AG04450 (cell line): ENCODE data around the gene CLMN. TPM values are rescaled to one million over a fixed set of nuclear protein-coding genes. Genes with fewer than 3 reads are reported as not detected.

Experiments
- CTCF ChIA-PET: fragments of 300-600, 350-600 bp; formaldehyde crosslinking; extraction: SDS; loops from one replicate; lab custom pipeline; 2022; ENCODE audit warnings: antibody characterized with exemption, inconsistent platforms; lab: Charles Lee
- POLR2A ChIA-PET: fragments of 350-600 bp; formaldehyde crosslinking; extraction: SDS; loops from one replicate; lab custom pipeline; 2021; ENCODE audit warnings: antibody characterized with exemption, inconsistent platforms; lab: Yijun Ruan, JAX
- DNase-seq: peaks from one replicate; pipeline ENCODE4 v3.0.0-alpha.2; 2011; ENCODE audit warnings: low read depth, low spot score
- H3K27ac ChIP-seq: one replicate; pipeline ENCODE4 v1.5.1; 2012; ENCODE audit warnings: low read depth, low read length, control low read depth
- H3K27me3 ChIP-seq: one replicate; pipeline ENCODE4 v1.6.0; 2012; ENCODE audit warnings: low read length; ENCODE audit not compliant: control insufficient read depth, insufficient read depth
- H3K4me3 ChIP-seq: 2 replicates; pipeline ENCODE4 v1.5.1; 2011; ENCODE audit warnings: mild to moderate bottlenecking, low read depth, low read length, control low read depth
- H3K9me3 ChIP-seq: 2 replicates; pipeline ENCODE4 v1.5.1; 2012; ENCODE audit warnings: low read length; ENCODE audit not compliant: control insufficient read depth, insufficient read depth
- polyA plus RNA-seq: library from polyadenylated mRNA; depleted of rRNA; stranded (reverse); fragments of >200 nt; gene quantifications from 2 replicates; pipeline ENCODE4 v1.2.3, GENCODE V29; 2011
- TF ChIP-seq, protein P1 (sequence below): IDR thresholded peaks from 2 replicates; pipeline ENCODE4 v1.5.1; 2011; ENCODE audit warnings: low read depth, low read length, control low read depth, inconsistent platforms

CLMN gene
- polyA plus RNA-seq, 1 experiment = 0.09 TPM

DNA sequence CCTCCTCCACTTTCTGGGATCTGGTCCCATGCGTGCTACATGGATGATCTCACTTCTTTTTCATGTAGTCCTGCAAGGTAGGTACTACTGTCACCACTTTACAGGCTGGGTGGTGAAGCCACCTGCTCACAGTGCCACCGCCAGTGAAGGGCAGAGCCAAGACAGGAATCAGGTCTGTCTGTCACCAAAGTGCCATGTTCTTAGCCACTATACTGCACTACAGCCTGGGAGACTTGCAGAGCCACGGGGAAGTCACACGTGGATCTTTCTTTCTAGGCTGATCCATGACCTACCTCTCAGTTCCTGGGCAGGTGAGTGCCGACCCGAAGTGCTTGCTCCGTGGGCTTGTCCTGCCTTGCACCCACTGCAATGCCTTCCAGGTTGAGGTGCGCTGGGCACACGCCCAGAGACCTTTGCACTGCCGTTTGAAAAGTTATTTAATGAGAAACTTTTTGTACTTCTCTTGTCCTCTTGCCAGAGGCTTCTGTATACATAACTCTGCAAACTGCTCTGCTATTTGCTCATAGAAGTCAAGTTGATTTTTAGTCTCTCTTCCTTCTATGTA, 19.7 kb upstream of the CLMN start:
- CTCF ChIA-PET = interaction anchor here (0.6 kb wide), 1 partner anchor 188 kb away, joined by 3 read pairs; no protein-coding TSS in a partner anchor

DNA sequence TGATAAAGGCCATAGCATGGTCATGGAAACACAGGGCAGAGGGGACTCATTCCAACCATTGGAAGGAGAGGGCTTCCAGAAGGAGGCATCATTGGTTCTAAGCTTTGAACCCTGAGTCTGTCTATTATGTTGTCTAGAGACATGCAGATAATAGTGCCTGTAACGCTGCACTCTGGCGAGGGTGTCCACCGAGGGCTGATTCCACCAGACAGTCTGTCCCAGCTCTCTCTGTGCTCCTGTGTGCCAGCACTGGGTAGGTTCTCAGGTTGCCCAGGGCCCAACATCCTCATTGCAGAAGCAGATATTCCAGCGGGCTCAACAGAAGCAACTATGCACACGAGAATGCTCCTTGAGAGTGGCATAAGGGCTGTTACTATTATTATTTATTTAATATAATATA, 18.7 kb upstream of the CLMN start:
- TF ChIP-seq, protein P1, sequence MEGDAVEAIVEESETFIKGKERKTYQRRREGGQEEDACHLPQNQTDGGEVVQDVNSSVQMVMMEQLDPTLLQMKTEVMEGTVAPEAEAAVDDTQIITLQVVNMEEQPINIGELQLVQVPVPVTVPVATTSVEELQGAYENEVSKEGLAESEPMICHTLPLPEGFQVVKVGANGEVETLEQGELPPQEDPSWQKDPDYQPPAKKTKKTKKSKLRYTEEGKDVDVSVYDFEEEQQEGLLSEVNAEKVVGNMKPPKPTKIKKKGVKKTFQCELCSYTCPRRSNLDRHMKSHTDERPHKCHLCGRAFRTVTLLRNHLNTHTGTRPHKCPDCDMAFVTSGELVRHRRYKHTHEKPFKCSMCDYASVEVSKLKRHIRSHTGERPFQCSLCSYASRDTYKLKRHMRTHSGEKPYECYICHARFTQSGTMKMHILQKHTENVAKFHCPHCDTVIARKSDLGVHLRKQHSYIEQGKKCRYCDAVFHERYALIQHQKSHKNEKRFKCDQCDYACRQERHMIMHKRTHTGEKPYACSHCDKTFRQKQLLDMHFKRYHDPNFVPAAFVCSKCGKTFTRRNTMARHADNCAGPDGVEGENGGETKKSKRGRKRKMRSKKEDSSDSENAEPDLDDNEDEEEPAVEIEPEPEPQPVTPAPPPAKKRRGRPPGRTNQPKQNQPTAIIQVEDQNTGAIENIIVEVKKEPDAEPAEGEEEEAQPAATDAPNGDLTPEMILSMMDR = no peak
- DNase-seq = no peak
- H3K27ac ChIP-seq = no peak overlapping the region
- H3K9me3 ChIP-seq = no peaks in the 10 kb centered on the region
- no peak overlapping the region for H3K4me3 ChIP-seq
- H3K27me3 ChIP-seq = no peaks in the 10 kb centered on the region
- CTCF ChIA-PET = interaction anchor here (0.6 kb wide), 2 partner anchors 657 to 904 kb away, joined by 3 read pairs; no protein-coding TSS in a partner anchor
- POLR2A ChIA-PET = no interaction called here

More for the DNA sequence above, 19.7 kb upstream of the CLMN start:
- Histone ChIP-seq H3K27me3 (no peaks in the 10 kb centered on the region), H3K9me3 (no peaks in the 10 kb centered on the region), H3K27ac (no peak overlapping the region), H3K4me3 (no peak overlapping the region)
- TF ChIP-seq, protein P1 = no peak
- POLR2A ChIA-PET = no interaction called here
- no peak for DNase-seq

DNA sequence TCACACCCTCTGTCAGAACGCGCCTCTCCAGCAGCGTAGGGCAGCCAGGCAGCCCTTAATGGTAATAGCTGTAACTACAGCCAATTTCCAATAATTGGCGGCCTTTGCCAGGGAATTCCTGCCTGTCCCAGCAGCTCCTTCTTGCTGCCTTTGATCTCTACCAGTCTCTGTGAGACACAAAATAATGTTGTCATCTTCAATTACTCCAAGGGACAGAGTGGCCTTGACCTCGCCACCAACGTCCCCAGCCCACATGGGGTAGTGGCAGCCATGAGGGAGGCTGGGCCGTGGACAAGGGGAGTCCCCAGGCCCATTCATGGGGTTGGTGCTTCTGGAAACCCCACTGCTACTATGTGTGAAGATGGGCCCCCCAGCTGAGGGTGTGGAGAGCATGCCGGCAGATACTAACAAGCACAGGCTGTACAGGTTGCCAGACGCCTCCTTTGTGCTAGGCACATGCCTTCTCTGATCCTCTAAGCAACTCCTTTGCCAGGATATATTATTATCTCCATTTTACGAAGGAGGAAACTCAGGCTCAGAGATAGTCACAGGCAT, 17.4 kb upstream of the CLMN start:
- no peaks in the 10 kb centered on the region for H3K9me3 ChIP-seq
- H3K27me3 ChIP-seq = no peaks in the 10 kb centered on the region
- no peak overlapping the region for H3K27ac ChIP-seq
- TF ChIP-seq, protein P1 = no peak
- no peak for DNase-seq
- CTCF ChIA-PET = no interaction called here
- POLR2A ChIA-PET = no interaction called here
- no peak overlapping the region for H3K4me3 ChIP-seq

DNA sequence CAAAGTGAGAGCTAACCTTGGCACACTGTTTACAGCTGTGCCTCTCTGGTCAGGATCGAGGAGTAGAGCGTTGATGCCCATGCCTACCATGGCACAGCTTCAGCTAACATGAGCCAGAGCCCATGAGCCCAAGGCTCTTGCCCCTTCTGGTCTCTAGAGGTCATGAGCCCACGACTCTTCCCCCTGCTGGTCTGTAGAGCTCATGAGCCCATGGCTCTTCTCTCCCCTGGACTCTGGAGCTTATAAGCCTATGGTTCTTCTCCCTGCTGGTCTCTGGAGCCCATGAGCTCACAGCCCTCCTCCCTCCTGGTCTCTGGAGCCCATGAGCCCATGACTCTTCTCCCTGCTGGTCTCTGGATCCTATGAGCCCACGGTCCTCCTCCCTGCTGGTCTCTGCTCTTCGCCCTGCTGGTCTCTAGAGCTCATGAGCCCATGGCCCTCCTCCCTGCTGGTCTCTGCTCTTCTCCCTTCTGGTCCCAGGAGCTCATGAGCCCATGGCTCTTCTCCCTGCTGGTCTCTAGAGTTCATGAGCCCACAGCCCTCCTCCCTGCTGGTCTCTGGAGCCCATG, 16.6 kb upstream of the CLMN start:
- ChIA-PET CTCF (no interaction called here), POLR2A (no interaction called here)
- Histone ChIP-seq H3K27ac (no peak overlapping the region), H3K27me3 (no peaks in the 10 kb centered on the region), H3K9me3 (no peaks in the 10 kb centered on the region), H3K4me3 (no peak overlapping the region)
- TF ChIP-seq, protein P1 = no peak
- no peak for DNase-seq

DNA sequence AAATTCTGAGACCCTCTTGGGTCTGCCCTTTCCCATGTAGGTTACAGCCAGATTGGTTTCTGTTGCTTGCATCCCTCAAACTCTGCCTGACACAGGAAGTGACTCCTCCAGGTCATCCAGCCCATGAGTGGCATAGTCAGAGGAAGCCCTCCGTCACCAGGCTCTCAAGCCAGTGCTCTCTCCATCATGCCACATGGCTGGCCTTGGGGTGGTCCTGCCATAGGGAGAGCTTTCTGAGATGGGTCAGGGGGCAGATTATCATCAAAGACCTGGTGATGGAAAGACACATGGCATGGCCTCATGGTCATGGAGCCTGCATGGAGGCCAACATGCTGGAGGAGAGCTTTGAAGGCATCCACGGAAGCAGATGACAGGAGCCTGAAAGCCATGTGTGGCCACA, 15.4 kb upstream of the CLMN start:
- Histone ChIP-seq H3K27ac (no peak overlapping the region), H3K9me3 (no peaks in the 10 kb centered on the region; the same call in 1 of the 2 replicates), H3K4me3 (no peak overlapping the region), H3K27me3 (no peaks in the 10 kb centered on the region)
- CTCF ChIA-PET = no interaction called here
- no peak for DNase-seq
- POLR2A ChIA-PET = no interaction called here
- TF ChIP-seq, protein P1 = no peak
